GOT3 (cell line): Measurements from ENCODE around the gene TTLL5.
A peak's percentile ranks its signal among the peaks of the same experiment; 100 is the strongest.
"Not testable (repeated sequence)": the region's sequence is repeated elsewhere in the genome, so short reads cannot be mapped to it uniquely, and the experiment has no call there.

Source experiments
- DNase-seq: peaks from one replicate; lab custom pipeline; 2025; ENCODE audit warnings: mixed read lengths; lab: John Stamatoyannopoulos, UW

The TTLL5 gene

GRCh38 chr14:75648066-75648838, 12.8 kb upstream of the TTLL5 start:
- DNase-seq, result peak; percentile 6

GRCh38 chr14:75649337-75649736, 11.7 kb upstream of the TTLL5 start:
- no peak for DNase-seq

GRCh38 chr14:75649773-75650172, 11.3 kb upstream of the TTLL5 start:
- no peak for DNase-seq

GRCh38 chr14:75650253-75651058, 10.6 kb upstream of the TTLL5 start:
- DNase-seq, result no peak

GRCh38 chr14:75653563-75653962, 7.5 kb upstream of the TTLL5 start:
- DNase-seq, result no peak

GRCh38 chr14:75654127-75654732, 6.8 kb upstream of the TTLL5 start:
- DNase-seq, result peak; percentile 21

- no peak for DNase-seq
Observed at GRCh38 chr14:75655235-75655634, 5.8 kb upstream of the TTLL5 start.

- DNase-seq, result no peak
Observed at GRCh38 chr14:75657331-75657730, 3.7 kb upstream of the TTLL5 start.

- DNase-seq, result no peak
Observed at GRCh38 chr14:75658957-75659356, 2.1 kb upstream of the TTLL5 start.

GRCh38 chr14:75660238-75660629, 812 bp upstream of the TTLL5 start:
- no peak for DNase-seq

GRCh38 chr14:75661499-75661814, 411 bp downstream of the TTLL5 start:
- DNase-seq, result no peak

- no peak for DNase-seq
Observed at GRCh38 chr14:75662966-75663365, 1.9 kb downstream of the TTLL5 start.

GRCh38 chr14:75667099-75667765, 6.2 kb downstream of the TTLL5 start:
- DNase-seq, result no peak

- no peak for DNase-seq
Observed at GRCh38 chr14:75672605-75673192, 11.7 kb downstream of the TTLL5 start.

- no peak for DNase-seq
Observed at GRCh38 chr14:75673345-75674035, 12.4 kb downstream of the TTLL5 start.

GRCh38 chr14:75675265-75675960, 14.4 kb downstream of the TTLL5 start:
- DNase-seq, result no peak

GRCh38 chr14:75685910-75686309, 24.9 kb downstream of the TTLL5 start:
- DNase-seq, result no peak

- DNase-seq, result no peak
Observed at GRCh38 chr14:75689012-75689411, 28.0 kb downstream of the TTLL5 start.

- DNase-seq, result no peak
Observed at GRCh38 chr14:75690010-75690409, 29.0 kb downstream of the TTLL5 start.

GRCh38 chr14:75695025-75695424, 34.0 kb downstream of the TTLL5 start:
- DNase-seq, result not testable (repeated sequence)

- no peak for DNase-seq
Observed at GRCh38 chr14:75697386-75697785, 36.3 kb downstream of the TTLL5 start.
